Gastrocnemius medialis (tissue), 4 donors: ENCODE measurements around the gene GDPD5.

Experiments used
- POLR2A ChIP-seq, 2 donors: fragments of 450-650 bp; IDR thresholded peaks; one replicate each; pipeline ENCODE4 v1.6.1; 2017; ENCODE audit warnings: antibody characterized with exemption in 2 of 2, mild to moderate bottlenecking in 2 of 2, moderate library complexity in 2 of 2
- TF ChIP-seq, protein P1 (sequence below), 5 experiments: fragments of 450-650 bp in 3 of 5; fragments of 200-600 bp in 2 of 5; sonication (generic) in 2 of 5; IDR thresholded peaks in 4 of 5; conservative IDR thresholded peaks in 1 of 5; 1 replicate in 4 of 5; 2 replicates in 1 of 5; pipeline ENCODE4 v1.5.1; 2016 to 2019; ENCODE audit warnings: antibody characterized with exemption in 5 of 5, mild to moderate bottlenecking in 3 of 5, moderate library complexity in 3 of 5

DNA sequence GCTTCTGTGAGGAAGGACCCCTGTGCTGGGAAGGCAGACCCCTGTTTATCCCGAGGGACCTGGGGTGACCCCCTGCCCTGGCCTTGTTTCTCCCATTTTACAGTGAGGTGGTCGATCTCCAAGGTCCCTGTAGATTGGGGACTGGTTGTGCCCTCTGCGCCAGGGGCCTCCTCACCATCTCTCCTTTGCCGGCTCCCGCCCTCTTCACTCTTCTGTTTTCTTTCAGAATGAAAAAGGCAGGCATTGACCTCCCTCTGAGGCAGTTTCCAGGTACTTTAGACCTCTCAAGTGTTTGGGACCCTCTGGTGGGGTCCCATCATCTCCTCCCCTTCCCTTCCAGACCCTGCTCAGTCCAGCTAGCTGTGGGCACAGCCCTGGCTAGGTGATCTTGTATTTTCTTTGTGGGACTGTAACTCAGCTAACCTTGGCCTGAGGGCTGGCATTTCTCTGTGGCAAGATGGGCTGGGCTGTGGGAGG lies 37.8 kb upstream of the GDPD5 start:
- no peak for TF ChIP-seq POLR2A (IDR thresholded peaks at IDR 0.05)
- TF ChIP-seq, protein P1, sequence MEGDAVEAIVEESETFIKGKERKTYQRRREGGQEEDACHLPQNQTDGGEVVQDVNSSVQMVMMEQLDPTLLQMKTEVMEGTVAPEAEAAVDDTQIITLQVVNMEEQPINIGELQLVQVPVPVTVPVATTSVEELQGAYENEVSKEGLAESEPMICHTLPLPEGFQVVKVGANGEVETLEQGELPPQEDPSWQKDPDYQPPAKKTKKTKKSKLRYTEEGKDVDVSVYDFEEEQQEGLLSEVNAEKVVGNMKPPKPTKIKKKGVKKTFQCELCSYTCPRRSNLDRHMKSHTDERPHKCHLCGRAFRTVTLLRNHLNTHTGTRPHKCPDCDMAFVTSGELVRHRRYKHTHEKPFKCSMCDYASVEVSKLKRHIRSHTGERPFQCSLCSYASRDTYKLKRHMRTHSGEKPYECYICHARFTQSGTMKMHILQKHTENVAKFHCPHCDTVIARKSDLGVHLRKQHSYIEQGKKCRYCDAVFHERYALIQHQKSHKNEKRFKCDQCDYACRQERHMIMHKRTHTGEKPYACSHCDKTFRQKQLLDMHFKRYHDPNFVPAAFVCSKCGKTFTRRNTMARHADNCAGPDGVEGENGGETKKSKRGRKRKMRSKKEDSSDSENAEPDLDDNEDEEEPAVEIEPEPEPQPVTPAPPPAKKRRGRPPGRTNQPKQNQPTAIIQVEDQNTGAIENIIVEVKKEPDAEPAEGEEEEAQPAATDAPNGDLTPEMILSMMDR (IDR thresholded peaks at IDR 0.05 in 4 of 5, conservative IDR thresholded peaks at IDR 0.05 in 1 of 5), result no peak
